GM19372 (cell line): Measurements from ENCODE around the gene FMNL3.
"Not testable (repeated sequence)": the region's sequence is repeated elsewhere in the genome, so short reads cannot be mapped to it uniquely, and the experiment has no call there.

Experiments
- ATAC-seq: cut with Tn5 transposase; IDR thresholded peaks from one replicate; pipeline ENCODE4 v1.9.1; 2021; ENCODE audit warnings: mild to moderate bottlenecking, low read depth, moderate library complexity; ENCODE audit not compliant: unreplicated experiment

FMNL3 gene

GRCh38 chr12:49707128-49707811, at the start of gene FMNL3:
Gene FMNL3, minus strand, starts transcription at chr12:49707405. Its CDS starts 225 bp downstream, at chr12:49707180.
- ATAC-seq = peak; percentile 91

GRCh38 chr12:49750996-49751393, 43.8 kb upstream of the FMNL3 start:
- ATAC-seq = no peak

- ATAC-seq = no peak
Measured at GRCh38 chr12:49750027-49750995, 43.1 kb upstream of the FMNL3 start.

- ATAC-seq = no peak
Measured at GRCh38 chr12:49748800-49749199, 41.6 kb upstream of the FMNL3 start.

- ATAC-seq = no peak
Measured at GRCh38 chr12:49748306-49748705, 41.1 kb upstream of the FMNL3 start.

- ATAC-seq = no peak
Measured at GRCh38 chr12:49744363-49744885, 37.2 kb upstream of the FMNL3 start.

GRCh38 chr12:49741882-49742620, 34.8 kb upstream of the FMNL3 start:
- peak; percentile 36 for ATAC-seq

GRCh38 chr12:49740930-49741881, 34.0 kb upstream of the FMNL3 start, which contains the start of gene TMBIM6:
Gene TMBIM6, plus strand, starts transcription at chr12:49741557. Its CDS starts 10,937 bp downstream, at chr12:49752494.
- peak; percentile 93 for ATAC-seq

- not testable (repeated sequence) for ATAC-seq
Measured at GRCh38 chr12:49740277-49740676, 33.1 kb upstream of the FMNL3 start.

- not testable (repeated sequence) for ATAC-seq
Measured at GRCh38 chr12:49738721-49739120, 31.5 kb upstream of the FMNL3 start.

GRCh38 chr12:49734900-49735299, 27.7 kb upstream of the FMNL3 start:
- not testable (repeated sequence) for ATAC-seq

- ATAC-seq = no peak
Measured at GRCh38 chr12:49733219-49734017, 26.2 kb upstream of the FMNL3 start.

- ATAC-seq = no peak
Measured at GRCh38 chr12:49730568-49731101, 23.4 kb upstream of the FMNL3 start.

- ATAC-seq = no peak
Measured at GRCh38 chr12:49730050-49730449, 22.8 kb upstream of the FMNL3 start.

- ATAC-seq = no peak
Measured at GRCh38 chr12:49728446-49728845, 21.2 kb upstream of the FMNL3 start.

GRCh38 chr12:49721355-49721754, 14.2 kb upstream of the FMNL3 start:
- not testable (repeated sequence) for ATAC-seq

- ATAC-seq = no peak
Measured at GRCh38 chr12:49720214-49720613, 13.0 kb upstream of the FMNL3 start.

- ATAC-seq = not testable (repeated sequence)
Measured at GRCh38 chr12:49717800-49718199, 10.6 kb upstream of the FMNL3 start.
